ENCODE results near the gene IARS2.
"Not testable (repeated sequence)": the region's sequence is repeated elsewhere in the genome, so short reads cannot be mapped to it uniquely, and the experiment has no call there.

The IARS2 gene

DNA sequence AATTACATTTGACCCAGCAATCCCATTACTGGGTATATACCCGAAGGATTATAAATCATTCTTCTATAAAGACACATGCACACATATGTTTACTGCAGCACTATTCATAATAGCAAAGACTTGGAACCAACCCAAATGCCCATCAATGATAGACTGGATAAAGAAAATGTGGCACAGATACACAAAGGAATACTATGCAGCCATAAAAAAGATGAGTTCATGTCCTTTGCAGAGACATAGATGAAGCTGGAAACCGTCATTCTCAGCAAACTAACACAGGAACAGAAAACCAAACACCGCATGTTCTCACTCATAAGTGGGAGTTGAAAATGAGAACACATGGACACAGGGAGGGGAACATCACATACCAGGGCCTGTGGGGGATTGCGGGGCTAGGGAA, 76.0 kb downstream of the IARS2 start:
- DNase-seq = not testable (repeated sequence)

GRCh38 chr1:220170836-220171526, 77.0 kb downstream of the IARS2 start:
- no peak for DNase-seq

DNA sequence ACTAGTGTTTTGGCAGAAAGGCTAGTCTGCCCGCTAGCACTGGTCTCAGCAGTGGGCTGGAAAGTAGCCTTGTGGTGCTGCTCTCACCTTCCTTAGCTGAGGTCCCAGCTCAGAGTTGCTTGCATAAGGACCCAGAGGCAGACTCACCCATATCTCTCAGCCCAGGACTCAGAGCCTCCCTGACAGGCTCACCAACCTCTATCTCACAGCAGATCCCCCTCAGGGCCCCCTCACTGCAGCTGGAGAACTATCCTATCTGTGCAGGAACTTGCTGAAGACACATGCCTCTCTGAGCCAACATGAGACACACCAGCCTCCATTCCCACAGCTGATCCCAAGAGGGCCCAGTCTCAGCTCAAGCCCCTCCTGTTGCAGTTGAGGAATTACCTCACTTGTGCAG, 82.6 kb downstream of the IARS2 start:
- DNase-seq = no peak

- no peak for DNase-seq
These were observed 88.2 kb downstream of the IARS2 start for GRCh38 chr1:220182111-220182510.

- no peak for DNase-seq
These were observed 88.7 kb downstream of the IARS2 start for GRCh38 chr1:220182656-220183055.

DNA sequence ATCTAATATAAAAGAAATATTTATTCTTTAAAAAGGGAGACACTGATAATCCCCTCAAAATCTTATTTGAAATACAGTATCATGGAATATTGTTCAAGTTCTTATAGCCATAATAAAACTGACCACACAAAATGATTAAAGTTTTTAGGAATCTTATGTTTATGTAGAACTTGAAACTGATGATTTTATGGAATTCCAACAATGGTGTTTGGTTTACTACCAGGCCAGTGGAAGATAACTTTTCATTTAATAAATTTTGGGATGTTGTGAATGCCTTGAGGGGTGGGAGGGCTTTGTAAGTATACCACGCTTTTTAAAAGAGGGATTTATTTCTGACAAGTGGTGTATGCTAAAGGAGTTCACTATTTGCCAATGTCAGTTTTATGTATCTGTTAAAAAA, 90.6 kb downstream of the IARS2 start:
- DNase-seq = no peak

GRCh38 chr1:220186752-220187151, 92.8 kb downstream of the IARS2 start:
- DNase-seq = no peak

DNA sequence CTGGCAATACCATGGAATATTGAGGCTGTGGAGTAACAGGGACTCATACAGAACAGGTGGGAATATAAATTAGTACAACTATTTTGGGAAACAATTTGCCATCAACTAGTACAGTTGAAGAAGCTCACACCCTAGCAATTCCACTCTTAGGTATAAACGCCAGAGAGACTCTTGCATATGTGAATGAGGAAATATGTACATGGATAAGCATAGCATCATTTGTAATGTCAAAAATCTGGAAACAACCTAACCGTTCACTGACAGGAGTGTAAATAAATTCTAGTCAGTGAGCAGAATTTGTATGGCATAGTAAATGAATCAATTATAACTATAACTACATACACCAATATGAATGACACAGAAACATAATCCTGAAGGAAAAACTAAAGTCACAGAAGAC, 94.6 kb downstream of the IARS2 start:
- DNase-seq = no peak

GRCh38 chr1:220189750-220190347, 95.9 kb downstream of the IARS2 start:
- peak; percentile 11 for DNase-seq

DNA sequence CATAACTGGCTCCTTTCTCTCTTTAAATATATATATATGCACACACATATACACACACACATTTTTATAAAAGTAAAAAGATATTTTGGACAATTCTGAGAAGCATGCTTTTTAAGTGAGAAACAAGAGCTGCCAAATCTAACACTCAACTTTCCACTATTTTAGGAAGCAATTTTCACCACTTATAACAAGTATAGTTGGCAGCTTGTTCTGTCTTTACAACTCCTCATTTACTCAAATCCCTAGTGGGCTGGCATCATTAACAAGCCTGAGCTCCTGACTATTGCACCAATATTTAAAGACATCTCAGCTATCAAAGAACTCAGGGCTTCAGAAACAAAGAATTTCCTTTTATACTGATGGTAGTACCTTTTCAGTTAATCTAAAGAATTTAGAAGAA, 101.8 kb downstream of the IARS2 start:
- no peak for DNase-seq

Data from NCI-H2081 treated with DMSO at 0.1 percent for 48 hours (cell line).